Vagina (tissue), 2 donors: Measurements from ENCODE around the gene TNNI2.

Source experiments
- POLR2A ChIP-seq, 2 donors: fragments of 450-650 bp; IDR thresholded peaks; one replicate each; pipeline ENCODE4 v1.6.1; 2017; ENCODE audit warnings: antibody characterized with exemption in 2 of 2, mild to moderate bottlenecking in 2 of 2, moderate library complexity in 2 of 2
- POLR2AphosphoS5 ChIP-seq, 2 donors: sonication (generic); formaldehyde crosslinking; IDR thresholded peaks; one replicate each; pipeline ENCODE4 v1.9.0; 2017; ENCODE audit warnings: antibody characterized with exemption in 2 of 2, mild to moderate bottlenecking in 2 of 2, low read depth in 1 of 2; ENCODE audit not compliant: insufficient read depth in 1 of 2
- TF ChIP-seq, protein P1 (sequence below), 3 experiments: fragments of 450-650 bp in 2 of 3; fragments of 200-600 bp in 1 of 3; sonication (generic) in 1 of 3; IDR thresholded peaks; one replicate each; pipeline ENCODE4 v1.5.1; 2017 to 2019; ENCODE audit warnings: antibody characterized with exemption in 3 of 3, mild to moderate bottlenecking in 2 of 3, moderate library complexity in 2 of 3

- TF ChIP-seq POLR2A (IDR thresholded peaks at IDR 0.05): peak in 1 of 2 donors; percentile 4
- TF ChIP-seq, protein P1, sequence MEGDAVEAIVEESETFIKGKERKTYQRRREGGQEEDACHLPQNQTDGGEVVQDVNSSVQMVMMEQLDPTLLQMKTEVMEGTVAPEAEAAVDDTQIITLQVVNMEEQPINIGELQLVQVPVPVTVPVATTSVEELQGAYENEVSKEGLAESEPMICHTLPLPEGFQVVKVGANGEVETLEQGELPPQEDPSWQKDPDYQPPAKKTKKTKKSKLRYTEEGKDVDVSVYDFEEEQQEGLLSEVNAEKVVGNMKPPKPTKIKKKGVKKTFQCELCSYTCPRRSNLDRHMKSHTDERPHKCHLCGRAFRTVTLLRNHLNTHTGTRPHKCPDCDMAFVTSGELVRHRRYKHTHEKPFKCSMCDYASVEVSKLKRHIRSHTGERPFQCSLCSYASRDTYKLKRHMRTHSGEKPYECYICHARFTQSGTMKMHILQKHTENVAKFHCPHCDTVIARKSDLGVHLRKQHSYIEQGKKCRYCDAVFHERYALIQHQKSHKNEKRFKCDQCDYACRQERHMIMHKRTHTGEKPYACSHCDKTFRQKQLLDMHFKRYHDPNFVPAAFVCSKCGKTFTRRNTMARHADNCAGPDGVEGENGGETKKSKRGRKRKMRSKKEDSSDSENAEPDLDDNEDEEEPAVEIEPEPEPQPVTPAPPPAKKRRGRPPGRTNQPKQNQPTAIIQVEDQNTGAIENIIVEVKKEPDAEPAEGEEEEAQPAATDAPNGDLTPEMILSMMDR (IDR thresholded peaks at IDR 0.05): no peak
- TF ChIP-seq POLR2AphosphoS5 (IDR thresholded peaks at IDR 0.05; ENCODE audit: insufficient read depth in 1 of 2, low read depth in 1 of 2): peak in 1 of 2 donors; percentile 62
Observed at GRCh38 chr11:1868636-1869291, 30.0 kb downstream of the TNNI2 start.
